ENCODE results near the gene FAM20C. TPM values are rescaled to one million over a fixed set of nuclear protein-coding genes. Genes with fewer than 3 reads are reported as not detected.

FAM20C gene
- total and polyA plus RNA-seq, 7 experiments from 2014 or later, result 0.22 to 27.0 (median 4.6) TPM; not detected in 2

DNA sequence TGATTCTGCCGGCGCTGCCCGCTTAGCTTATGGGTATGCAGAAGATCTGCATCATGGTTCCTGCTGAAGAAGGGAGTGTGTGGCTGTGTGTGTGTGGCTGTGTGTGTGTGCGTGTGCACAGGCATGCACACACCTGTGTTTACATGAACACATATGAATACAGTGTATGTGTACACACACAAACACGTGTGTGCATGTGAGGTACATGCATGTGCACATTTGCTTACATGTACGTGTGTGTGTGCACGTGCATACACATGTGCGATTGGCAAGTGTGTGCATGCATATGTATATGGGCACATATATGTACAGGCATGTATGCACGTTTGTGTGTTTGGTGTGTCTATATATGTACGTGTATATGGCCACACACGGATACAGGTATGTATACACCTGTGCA is 16.4 kb upstream of the FAM20C start:
- no peak for DNase-seq
- peak overlapping the region in 2 of 9 donors; percentile 27 to 32 for H3K27ac Mint-ChIP-seq

DNA sequence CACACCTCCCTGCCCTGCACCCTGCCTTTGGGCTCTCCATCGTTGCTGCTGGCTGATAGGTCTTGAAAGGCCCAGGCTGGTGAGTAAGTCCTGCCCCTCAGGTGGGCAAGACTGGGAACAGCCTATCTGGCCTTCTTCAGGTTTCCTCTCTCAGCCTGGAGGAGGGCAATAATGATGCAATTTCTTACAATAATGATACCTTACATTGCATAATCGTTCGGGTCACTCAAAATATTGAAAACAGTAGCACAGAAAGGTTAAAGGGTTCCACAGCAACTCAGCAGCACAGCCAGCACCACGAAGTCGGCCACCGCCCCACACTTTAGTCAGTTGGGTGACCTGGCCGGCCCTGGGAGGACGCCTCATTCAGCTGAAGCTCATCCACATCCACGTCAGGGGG is 16.0 kb upstream of the FAM20C start:
- Mint-ChIP-seq H3K27ac (no peak overlapping the region), H3K4me3 (no peak overlapping the region), H3K9me3 (no peaks in the 10 kb centered on the region), H3K4me1 (no peaks in the 10 kb centered on the region), H3K36me3 (no peaks in the 10 kb centered on the region), H3K27me3 (no peaks in the 10 kb centered on the region)
- no peak for ATAC-seq
- H3K4me3 ChIP-seq (ENCODE audit: low read length), result no peak overlapping the region
- H3K9me3 ChIP-seq (ENCODE audit: control insufficient read depth in 2 of 3, low read length in 3 of 3), result no peaks in the 10 kb centered on the region
- ChIA-PET CTCF (no interaction called here), POLR2A (no interaction called here)
- no peaks in the 10 kb centered on the region for H3K27me3 ChIP-seq (ENCODE audit: control insufficient read depth in 2 of 2, insufficient read depth in 2 of 2, low read length in 2 of 2)
- no peaks in the 10 kb centered on the region for H3K36me3 ChIP-seq (ENCODE audit: control insufficient read depth in 2 of 3, insufficient read depth in 3 of 3, low read length in 3 of 3)
- H3K27ac ChIP-seq (ENCODE audit: low read depth, low read length), result no peak overlapping the region
- intact Hi-C loops (cut with micrococcal nuclease), result no loop called here
- no peaks in the 10 kb centered on the region for H3K4me1 ChIP-seq (ENCODE audit: control insufficient read depth in 2 of 2, insufficient read depth in 2 of 2, low read length in 2 of 2)
- DNase-seq, result no peak

More for the DNA sequence above, 16.4 kb upstream of the FAM20C start:
- Histone ChIP-seq H3K27me3 (ENCODE audit: control insufficient read depth in 2 of 2, insufficient read depth in 2 of 2, low read length in 2 of 2) (no peaks in the 10 kb centered on the region), H3K4me3 (ENCODE audit: low read length) (no peak overlapping the region), H3K36me3 (ENCODE audit: control insufficient read depth in 2 of 3, insufficient read depth in 3 of 3, low read length in 3 of 3) (no peaks in the 10 kb centered on the region), H3K9me3 (ENCODE audit: control insufficient read depth in 2 of 3, low read length in 3 of 3) (no peaks in the 10 kb centered on the region), H3K27ac (ENCODE audit: low read depth, low read length) (no peak overlapping the region), H3K4me1 (ENCODE audit: control insufficient read depth in 2 of 2, insufficient read depth in 2 of 2, low read length in 2 of 2) (no peaks in the 10 kb centered on the region)
- no peaks in the 10 kb centered on the region for H3K36me3 Mint-ChIP-seq
- no peak for ATAC-seq
- POLR2A ChIA-PET, result no interaction called here
- no peaks in the 10 kb centered on the region for H3K4me1 Mint-ChIP-seq
- CTCF ChIA-PET, result no interaction called here
- no peaks in the 10 kb centered on the region for H3K27me3 Mint-ChIP-seq
- no peak overlapping the region for H3K4me3 Mint-ChIP-seq
- H3K9me3 Mint-ChIP-seq, result no peaks in the 10 kb centered on the region
- intact Hi-C loops (cut with micrococcal nuclease), result no loop called here

DNA sequence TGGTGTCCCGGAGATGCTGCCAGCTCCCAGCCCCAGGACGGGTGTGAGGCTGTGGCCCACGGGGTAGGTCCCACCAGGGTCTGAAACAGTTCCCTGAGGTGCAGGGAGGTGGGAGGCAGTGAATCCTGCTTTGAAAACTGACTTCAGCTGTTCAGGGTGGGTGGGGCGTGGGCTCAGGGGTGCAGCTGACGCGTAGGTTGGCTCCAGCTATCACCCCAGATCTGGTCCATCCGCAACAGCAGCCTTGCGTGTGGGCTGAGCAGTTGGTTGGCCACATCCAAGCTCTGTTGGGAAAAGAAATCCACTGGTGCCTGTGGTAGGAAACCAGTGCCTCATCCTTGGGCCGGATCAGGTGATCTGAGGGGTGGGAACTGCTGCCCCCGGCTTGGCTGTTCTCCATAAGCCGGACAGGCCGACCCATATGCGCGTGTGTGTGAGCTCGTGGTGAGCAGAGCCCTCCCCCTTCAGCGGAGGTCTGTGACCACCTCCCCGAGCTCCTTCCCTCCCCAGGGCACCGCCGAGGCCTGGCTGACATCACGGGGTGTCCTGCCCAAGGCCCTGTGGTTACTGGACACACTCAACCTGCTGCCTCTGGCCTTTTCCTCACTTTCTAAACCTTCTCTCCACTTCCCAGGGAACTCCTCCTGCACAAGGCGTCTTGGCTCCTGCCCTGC is 15.4 kb upstream of the FAM20C start:
- H3K27me3 Mint-ChIP-seq, result no peaks in the 10 kb centered on the region
- POLR2A ChIA-PET, result no interaction called here
- no peak overlapping the region for H3K27ac ChIP-seq (ENCODE audit: low read depth, low read length)
- ATAC-seq (no peak), DNase-seq (no peak)
- H3K27me3 ChIP-seq (ENCODE audit: control insufficient read depth in 2 of 2, insufficient read depth in 2 of 2, low read length in 2 of 2), result no peaks in the 10 kb centered on the region
- intact Hi-C loops (cut with micrococcal nuclease), result no loop called here
- H3K27ac Mint-ChIP-seq, result no peak overlapping the region
- no peaks in the 10 kb centered on the region for H3K36me3 ChIP-seq (ENCODE audit: control insufficient read depth in 2 of 3, insufficient read depth in 3 of 3, low read length in 3 of 3)
- no peaks in the 10 kb centered on the region for H3K36me3 Mint-ChIP-seq
- H3K4me3 ChIP-seq (ENCODE audit: low read length), result no peak overlapping the region
- H3K9me3 Mint-ChIP-seq, result no peaks in the 10 kb centered on the region
- CTCF ChIA-PET, result no interaction called here
- no peaks in the 10 kb centered on the region for H3K9me3 ChIP-seq (ENCODE audit: control insufficient read depth in 2 of 3, low read length in 3 of 3)
- H3K4me1 ChIP-seq (ENCODE audit: control insufficient read depth in 2 of 2, insufficient read depth in 2 of 2, low read length in 2 of 2), result no peaks in the 10 kb centered on the region
- H3K4me3 Mint-ChIP-seq, result no peak overlapping the region
- no peaks in the 10 kb centered on the region for H3K4me1 Mint-ChIP-seq

DNA sequence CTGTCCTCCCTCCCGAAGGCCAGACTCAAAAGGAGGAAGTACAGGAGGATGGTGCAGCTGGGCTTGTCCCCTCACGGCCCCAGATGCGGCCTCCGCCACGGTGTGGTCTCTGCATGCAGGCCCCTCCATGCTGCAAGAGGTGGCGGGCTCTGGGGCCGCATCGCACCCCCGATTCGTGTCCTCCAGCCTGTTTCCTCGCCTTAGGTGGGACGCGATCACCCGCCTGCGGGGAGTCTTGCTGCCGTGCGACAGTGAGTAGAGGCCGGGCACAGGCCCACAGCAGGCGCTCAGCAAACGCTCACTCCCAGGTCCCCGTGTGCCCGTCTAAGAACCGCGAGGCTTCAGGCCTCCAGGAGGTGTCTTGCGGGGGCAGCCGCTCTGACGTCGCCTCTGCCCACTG is 13.9 kb upstream of the FAM20C start:
- no peaks in the 10 kb centered on the region for H3K9me3 Mint-ChIP-seq
- no peaks in the 10 kb centered on the region for H3K27me3 ChIP-seq (ENCODE audit: control insufficient read depth in 2 of 2, insufficient read depth in 2 of 2, low read length in 2 of 2)
- no peaks in the 10 kb centered on the region for H3K4me1 ChIP-seq (ENCODE audit: control insufficient read depth in 2 of 2, insufficient read depth in 2 of 2, low read length in 2 of 2)
- ChIA-PET CTCF (no interaction called here), POLR2A (no interaction called here)
- no peaks in the 10 kb centered on the region for H3K9me3 ChIP-seq (ENCODE audit: control insufficient read depth in 2 of 3, low read length in 3 of 3)
- ATAC-seq (no peak), DNase-seq (no peak)
- no peak overlapping the region for H3K27ac Mint-ChIP-seq
- no peak overlapping the region for H3K4me3 ChIP-seq (ENCODE audit: low read length)
- H3K4me1 Mint-ChIP-seq, result no peaks in the 10 kb centered on the region
- intact Hi-C loops (cut with micrococcal nuclease), result no loop called here
- no peaks in the 10 kb centered on the region for H3K27me3 Mint-ChIP-seq
- no peaks in the 10 kb centered on the region for H3K36me3 ChIP-seq (ENCODE audit: control insufficient read depth in 2 of 3, insufficient read depth in 3 of 3, low read length in 3 of 3)
- no peaks in the 10 kb centered on the region for H3K36me3 Mint-ChIP-seq
- no peak overlapping the region for H3K4me3 Mint-ChIP-seq
- no peak overlapping the region for H3K27ac ChIP-seq (ENCODE audit: low read depth, low read length)

DNA sequence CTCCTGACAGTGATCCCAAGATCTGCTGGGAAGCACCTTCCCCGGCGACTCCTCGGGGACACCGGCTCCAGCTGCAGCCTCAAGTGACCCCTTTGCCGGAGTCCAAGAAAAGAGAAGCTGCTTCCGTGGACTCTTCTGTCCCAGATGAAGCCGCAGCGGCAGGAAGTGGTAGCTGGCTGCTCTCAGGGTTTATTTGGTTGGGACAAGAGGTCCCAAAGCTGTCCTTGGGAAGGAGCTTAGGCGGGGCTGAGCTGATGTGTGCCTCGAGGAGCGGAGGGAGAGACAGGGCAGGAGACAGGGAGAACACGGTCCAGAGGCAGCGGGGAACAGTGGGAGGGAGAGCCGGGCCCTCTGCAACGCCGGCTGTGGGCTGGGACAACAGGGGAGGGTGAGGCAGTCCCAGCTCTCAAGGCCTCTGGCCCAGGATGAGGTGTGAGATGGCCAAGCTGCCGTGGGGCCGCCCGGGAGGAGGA is 13.1 kb upstream of the FAM20C start:
- H3K9me3 Mint-ChIP-seq, result no peaks in the 10 kb centered on the region
- CTCF ChIA-PET, result no interaction called here
- H3K36me3 Mint-ChIP-seq, result no peaks in the 10 kb centered on the region
- H3K36me3 ChIP-seq (ENCODE audit: control insufficient read depth in 2 of 3, insufficient read depth in 3 of 3, low read length in 3 of 3), result no peaks in the 10 kb centered on the region
- DNase-seq, result no peak
- H3K4me1 ChIP-seq (ENCODE audit: control insufficient read depth in 2 of 2, insufficient read depth in 2 of 2, low read length in 2 of 2), result no peaks in the 10 kb centered on the region
- no peak overlapping the region for H3K27ac Mint-ChIP-seq
- ATAC-seq, result no peak
- no peaks in the 10 kb centered on the region for H3K27me3 ChIP-seq (ENCODE audit: control insufficient read depth in 2 of 2, insufficient read depth in 2 of 2, low read length in 2 of 2)
- no peaks in the 10 kb centered on the region for H3K27me3 Mint-ChIP-seq
- no peak overlapping the region for H3K4me3 Mint-ChIP-seq
- no peaks in the 10 kb centered on the region for H3K4me1 Mint-ChIP-seq
- H3K27ac ChIP-seq (ENCODE audit: low read depth, low read length), result no peak overlapping the region
- intact Hi-C loops (cut with micrococcal nuclease), result no loop called here
- no peaks in the 10 kb centered on the region for H3K9me3 ChIP-seq (ENCODE audit: control insufficient read depth in 2 of 3, low read length in 3 of 3)
- H3K4me3 ChIP-seq (ENCODE audit: low read length), result no peak overlapping the region
- POLR2A ChIA-PET, result no interaction called here

DNA sequence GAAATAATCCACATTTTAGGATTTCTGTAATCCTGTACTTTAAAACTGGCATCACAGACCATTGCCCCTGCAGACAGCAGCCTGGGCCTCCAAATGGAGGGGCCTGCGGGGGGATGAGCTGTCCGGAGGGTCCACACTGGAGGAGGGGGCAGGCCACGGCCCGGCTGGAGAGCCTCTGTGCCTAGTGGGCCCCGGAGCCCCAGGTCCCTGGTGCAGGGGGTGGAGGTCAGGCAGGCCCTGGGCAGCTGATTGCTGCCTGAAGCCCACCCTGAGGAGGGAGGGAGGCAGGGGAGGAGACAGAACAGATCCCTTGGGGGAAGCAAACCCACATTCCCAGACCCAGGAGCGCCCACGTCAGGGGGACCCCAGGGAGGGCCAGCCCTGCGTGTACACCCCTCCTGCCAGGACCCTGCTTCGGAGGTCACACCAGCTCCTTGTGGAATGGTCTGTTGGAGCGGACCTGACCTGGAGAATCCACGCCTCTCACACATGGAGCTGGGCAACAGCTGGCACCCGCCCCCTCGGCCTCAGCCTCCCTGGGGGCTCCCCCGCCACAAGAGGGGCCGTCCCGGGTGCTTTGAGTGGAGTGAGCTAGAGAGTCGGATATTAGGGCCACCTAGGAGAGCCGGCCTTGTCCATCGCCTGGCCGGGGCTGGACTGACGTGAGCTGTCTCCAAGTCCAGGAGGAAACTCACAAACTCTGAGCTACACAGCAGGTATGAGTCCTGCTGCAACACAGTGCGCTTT is 12.2 kb upstream of the FAM20C start:
- ATAC-seq, result no peak
- no peaks in the 10 kb centered on the region for H3K4me1 Mint-ChIP-seq
- H3K27me3 Mint-ChIP-seq, result no peaks in the 10 kb centered on the region
- CTCF ChIA-PET, result no interaction called here
- H3K27ac Mint-ChIP-seq, result no peak overlapping the region
- no peak for DNase-seq
- no peaks in the 10 kb centered on the region for H3K27me3 ChIP-seq (ENCODE audit: control insufficient read depth in 2 of 2, insufficient read depth in 2 of 2, low read length in 2 of 2)
- intact Hi-C loops (cut with micrococcal nuclease), result no loop called here
- no peaks in the 10 kb centered on the region for H3K9me3 Mint-ChIP-seq
- H3K4me3 Mint-ChIP-seq, result no peak overlapping the region
- H3K27ac ChIP-seq (ENCODE audit: low read depth, low read length), result no peak overlapping the region
- no peaks in the 10 kb centered on the region for H3K9me3 ChIP-seq (ENCODE audit: control insufficient read depth in 2 of 3, low read length in 3 of 3)
- no peak overlapping the region for H3K4me3 ChIP-seq (ENCODE audit: low read length)
- no peaks in the 10 kb centered on the region for H3K4me1 ChIP-seq (ENCODE audit: control insufficient read depth in 2 of 2, insufficient read depth in 2 of 2, low read length in 2 of 2)
- no peaks in the 10 kb centered on the region for H3K36me3 Mint-ChIP-seq
- H3K36me3 ChIP-seq (ENCODE audit: control insufficient read depth in 2 of 3, insufficient read depth in 3 of 3, low read length in 3 of 3), result no peaks in the 10 kb centered on the region
- POLR2A ChIA-PET, result no interaction called here

DNA sequence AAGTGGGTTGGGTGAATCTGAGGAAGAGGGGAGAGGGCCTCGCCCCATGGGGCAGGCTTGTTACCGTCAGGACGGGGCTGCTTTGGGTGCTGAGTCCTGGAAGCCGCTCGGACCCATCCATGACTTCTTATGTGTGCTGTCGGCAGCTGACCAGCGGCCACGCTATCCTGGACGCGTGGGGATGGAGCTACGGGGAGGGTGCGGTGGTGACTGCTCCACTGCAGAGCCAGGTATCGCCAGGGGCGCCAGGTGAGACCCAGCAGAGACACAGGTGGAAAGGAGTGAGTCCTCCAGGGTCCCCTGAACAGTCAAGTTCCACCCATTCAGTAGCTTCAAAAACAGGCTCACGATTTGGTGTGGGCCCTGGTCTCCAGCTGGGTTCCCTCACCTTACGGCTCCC is 10.6 kb upstream of the FAM20C start:
- Histone ChIP-seq H3K27ac (ENCODE audit: low read depth, low read length) (no peak overlapping the region), H3K4me1 (ENCODE audit: control insufficient read depth in 2 of 2, insufficient read depth in 2 of 2, low read length in 2 of 2) (no peaks in the 10 kb centered on the region), H3K36me3 (ENCODE audit: control insufficient read depth in 2 of 3, insufficient read depth in 3 of 3, low read length in 3 of 3) (no peaks in the 10 kb centered on the region), H3K4me3 (ENCODE audit: low read length) (no peak overlapping the region), H3K9me3 (ENCODE audit: control insufficient read depth in 2 of 3, low read length in 3 of 3) (no peaks in the 10 kb centered on the region), H3K27me3 (ENCODE audit: control insufficient read depth in 2 of 2, insufficient read depth in 2 of 2, low read length in 2 of 2) (no peaks in the 10 kb centered on the region)
- H3K4me3 Mint-ChIP-seq, result no peak overlapping the region
- ATAC-seq (no peak), DNase-seq (no peak)
- no peaks in the 10 kb centered on the region for H3K4me1 Mint-ChIP-seq
- H3K27ac Mint-ChIP-seq, result no peak overlapping the region
- intact Hi-C loops (cut with micrococcal nuclease), result no loop called here
- no peaks in the 10 kb centered on the region for H3K27me3 Mint-ChIP-seq
- H3K9me3 Mint-ChIP-seq, result no peaks in the 10 kb centered on the region
- ChIA-PET CTCF (no interaction called here), POLR2A (no interaction called here)
- no peaks in the 10 kb centered on the region for H3K36me3 Mint-ChIP-seq
